ENCODE results near the gene KPTN.

GRCh38 chr19:47499863-47500830 is 16.1 kb upstream of the KPTN start:
- no peak for TF ChIP-seq CTCF (IDR thresholded peaks at IDR 0.05 in 2 of 3, conservative IDR thresholded peaks at IDR 0.05 in 1 of 3; ENCODE audit: borderline replicate concordance in 1 of 3, insufficient read depth in 1 of 3, low read depth in 2 of 3, low read length in 2 of 3)
- no peak for TF ChIP-seq EZH2 (IDR thresholded peaks at IDR 0.05)
- TF ChIP-seq ZBTB33 (IDR thresholded peaks at IDR 0.05; ENCODE audit: extremely low read depth, insufficient replicate concordance, low read length) = no peak
- TF ChIP-seq JUND (IDR thresholded peaks at IDR 0.05) = no peak
- no peak for TF ChIP-seq ZNF274 (IDR thresholded peaks at IDR 0.05; ENCODE audit: low read depth, low read length)
- no peak for TF ChIP-seq POLR2A (IDR thresholded peaks at IDR 0.05; ENCODE audit: borderline replicate concordance, extremely low read depth, insufficient read depth, insufficient read length)
- no peak for TF ChIP-seq SP1 (IDR thresholded peaks at IDR 0.05; ENCODE audit: low read depth)
- TF ChIP-seq MAX (IDR thresholded peaks at IDR 0.05) = no peak

Data from HCT116 (cell line).